Smooth muscle cell of the umbilical artery (primary cell): ENCODE measurements around the gene SFXN2. TPM values are rescaled to one million over a fixed set of nuclear protein-coding genes. Genes with fewer than 3 reads are reported as not detected.

ENCODE experiments used
- total RNA-seq: library from RNA; depleted of rRNA; stranded (reverse); fragments of >200 nt; gene quantifications from 2 replicates; pipeline ENCODE4 v1.2.3, GENCODE V29; 2014

Gene SFXN2
- total RNA-seq: 2.4 and 6.4 TPM in 2 replicates

GRCh38 chr10:102714621-102715455 lies at the start of gene SFXN2:
Gene SFXN2, plus strand, starts transcription at chr10:102714636. Its CDS starts 12,001 bp downstream, at chr10:102726637.

GRCh38 chr10:102713814-102714620 lies 419 bp upstream of the SFXN2 start, which contains the start of gene ARL3:
Gene ARL3, minus strand, starts transcription at chr10:102714397. Its CDS starts 122 bp downstream, at chr10:102714275.

GRCh38 chr10:102743588-102744373 lies 29.3 kb downstream of the SFXN2 start, which contains the start of gene WBP1L:
Gene WBP1L, plus strand, starts transcription at chr10:102743948. Its CDS starts 106 bp downstream, at chr10:102744054.

Other genes starting within 250 kb of the SFXN2 start
- gene ACTR1A, start 211.9 kb upstream of the SFXN2 start, total RNA-seq: 115 and 181 TPM in 2 replicates
- 4.5 and 8.2 TPM in 2 replicates for gene SUFU, start 210.7 kb upstream of the SFXN2 start, total RNA-seq
- gene TRIM8, start 70.2 kb upstream of the SFXN2 start, total RNA-seq: 86.4 and 135 TPM in 2 replicates
- gene ARL3, start 239 bp upstream of the SFXN2 start, total RNA-seq: 6.0 and 8.6 TPM in 2 replicates
- gene WBP1L, start 29.3 kb downstream of the SFXN2 start, total RNA-seq: 51.3 and 78.7 TPM in 2 replicates
- not detected in 2 replicates for gene CYP17A1, start 122.8 kb downstream of the SFXN2 start, total RNA-seq
- gene BORCS7, start 139.6 kb downstream of the SFXN2 start, total RNA-seq: 16.1 and 26.7 TPM in 2 replicates
- gene AS3MT, start 154.8 kb downstream of the SFXN2 start, total RNA-seq: 3.9 and 5.3 TPM in 2 replicates
- 7.1 and 8.4 TPM in 2 replicates for gene CNNM2, start 203.7 kb downstream of the SFXN2 start, total RNA-seq